G401 (cell line): ENCODE data around the gene VASP. TPM values are rescaled to one million over a fixed set of nuclear protein-coding genes. Genes with fewer than 3 reads are reported as not detected.

Experiments used
- DNase-seq: peaks from one replicate; pipeline ENCODE4 v3.0.0-alpha.2; 2015; ENCODE audit warnings: low spot score
- in situ Hi-C: cut with HindIII; loops from 2 replicates; pipeline ENCODE4 v1.10.0; 2016; ENCODE audit warnings: low sequenced_read_pairs, mixed read lengths
- total RNA-seq: library from RNA; depleted of rRNA; stranded (reverse); fragments of >200 nt; shearing (Covaris generic); gene quantifications from 2 replicates; pipeline ENCODE4 v1.2.3, GENCODE V29; 2014

VASP gene
- total RNA-seq, 1 experiment from 2014 or later: 106 TPM

DNA sequence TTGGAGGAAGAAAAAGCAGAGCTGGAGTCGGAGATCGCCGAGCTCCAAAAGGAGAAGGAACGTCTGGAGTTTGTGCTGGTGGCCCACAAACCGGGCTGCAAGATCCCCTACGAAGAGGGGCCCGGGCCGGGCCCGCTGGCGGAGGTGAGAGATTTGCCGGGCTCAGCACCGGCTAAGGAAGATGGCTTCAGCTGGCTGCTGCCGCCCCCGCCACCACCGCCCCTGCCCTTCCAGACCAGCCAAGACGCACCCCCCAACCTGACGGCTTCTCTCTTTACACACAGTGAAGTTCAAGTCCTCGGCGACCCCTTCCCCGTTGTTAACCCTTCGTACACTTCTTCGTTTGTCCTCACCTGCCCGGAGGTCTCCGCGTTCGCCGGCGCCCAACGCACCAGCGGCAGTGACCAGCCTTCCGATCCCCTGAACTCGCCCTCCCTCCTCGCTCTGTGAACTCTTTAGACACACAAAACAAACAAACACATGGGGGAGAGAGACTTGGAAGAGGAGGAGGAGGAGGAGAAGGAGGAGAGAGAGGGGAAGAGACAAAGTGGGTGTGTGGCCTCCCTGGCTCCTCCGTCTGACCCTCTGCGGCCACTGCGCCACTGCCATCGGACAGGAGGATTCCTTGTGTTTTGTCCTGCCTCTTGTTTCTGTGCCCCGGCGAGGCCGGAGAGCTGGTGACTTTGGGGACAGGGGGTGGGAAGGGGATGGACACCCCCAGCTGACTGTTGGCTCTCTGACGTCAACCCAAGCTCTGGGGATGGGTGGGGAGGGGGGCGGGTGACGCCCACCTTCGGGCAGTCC lies 34.5 kb upstream of the VASP start:
- in situ Hi-C loops: no loop called here
- no peak for DNase-seq

DNA sequence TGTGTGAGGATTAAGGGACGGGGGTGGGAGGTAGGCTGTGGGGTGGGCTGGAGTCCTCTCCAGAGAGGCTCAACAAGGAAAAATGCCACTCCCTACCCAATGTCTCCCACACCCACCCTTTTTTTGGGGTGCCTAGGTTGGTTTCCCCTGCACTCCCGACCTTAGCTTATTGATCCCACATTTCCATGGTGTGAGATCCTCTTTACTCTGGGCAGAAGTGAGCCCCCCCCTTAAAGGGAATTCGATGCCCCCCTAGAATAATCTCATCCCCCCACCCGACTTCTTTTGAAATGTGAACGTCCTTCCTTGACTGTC lies 34.0 kb upstream of the VASP start:
- in situ Hi-C loops: no loop called here
- DNase-seq: no peak

DNA sequence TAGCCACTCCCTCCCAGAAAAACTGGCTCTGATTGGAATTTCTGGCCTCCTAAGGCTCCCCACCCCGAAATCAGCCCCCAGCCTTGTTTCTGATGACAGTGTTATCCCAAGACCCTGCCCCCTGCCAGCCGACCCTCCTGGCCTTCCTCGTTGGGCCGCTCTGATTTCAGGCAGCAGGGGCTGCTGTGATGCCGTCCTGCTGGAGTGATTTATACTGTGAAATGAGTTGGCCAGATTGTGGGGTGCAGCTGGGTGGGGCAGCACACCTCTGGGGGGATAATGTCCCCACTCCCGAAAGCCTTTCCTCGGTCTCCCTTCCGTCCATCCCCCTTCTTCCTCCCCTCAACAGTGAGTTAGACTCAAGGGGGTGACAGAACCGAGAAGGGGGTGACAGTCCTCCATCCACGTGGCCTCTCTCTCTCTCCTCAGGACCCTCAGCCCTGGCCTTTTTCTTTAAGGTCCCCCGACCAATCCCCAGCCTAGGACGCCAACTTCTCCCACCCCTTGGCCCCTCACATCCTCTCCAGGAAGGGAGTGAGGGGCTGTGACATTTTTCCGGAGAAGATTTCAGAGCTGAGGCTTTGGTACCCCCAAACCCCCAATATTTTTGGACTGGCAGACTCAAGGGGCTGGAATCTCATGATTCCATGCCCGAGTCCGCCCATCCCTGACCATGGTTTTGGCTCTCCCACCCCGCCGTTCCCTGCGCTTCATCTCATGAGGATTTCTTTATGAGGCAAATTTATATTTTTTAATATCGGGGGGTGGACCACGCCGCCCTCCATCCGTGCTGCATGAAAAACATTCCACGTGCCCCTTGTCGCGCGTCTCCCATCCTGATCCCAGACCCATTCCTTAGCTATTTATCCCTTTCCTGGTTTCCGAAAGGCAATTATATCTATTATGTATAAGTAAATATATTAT lies 33.3 kb upstream of the VASP start:
- no peak for DNase-seq
- in situ Hi-C loops: no loop called here

DNA sequence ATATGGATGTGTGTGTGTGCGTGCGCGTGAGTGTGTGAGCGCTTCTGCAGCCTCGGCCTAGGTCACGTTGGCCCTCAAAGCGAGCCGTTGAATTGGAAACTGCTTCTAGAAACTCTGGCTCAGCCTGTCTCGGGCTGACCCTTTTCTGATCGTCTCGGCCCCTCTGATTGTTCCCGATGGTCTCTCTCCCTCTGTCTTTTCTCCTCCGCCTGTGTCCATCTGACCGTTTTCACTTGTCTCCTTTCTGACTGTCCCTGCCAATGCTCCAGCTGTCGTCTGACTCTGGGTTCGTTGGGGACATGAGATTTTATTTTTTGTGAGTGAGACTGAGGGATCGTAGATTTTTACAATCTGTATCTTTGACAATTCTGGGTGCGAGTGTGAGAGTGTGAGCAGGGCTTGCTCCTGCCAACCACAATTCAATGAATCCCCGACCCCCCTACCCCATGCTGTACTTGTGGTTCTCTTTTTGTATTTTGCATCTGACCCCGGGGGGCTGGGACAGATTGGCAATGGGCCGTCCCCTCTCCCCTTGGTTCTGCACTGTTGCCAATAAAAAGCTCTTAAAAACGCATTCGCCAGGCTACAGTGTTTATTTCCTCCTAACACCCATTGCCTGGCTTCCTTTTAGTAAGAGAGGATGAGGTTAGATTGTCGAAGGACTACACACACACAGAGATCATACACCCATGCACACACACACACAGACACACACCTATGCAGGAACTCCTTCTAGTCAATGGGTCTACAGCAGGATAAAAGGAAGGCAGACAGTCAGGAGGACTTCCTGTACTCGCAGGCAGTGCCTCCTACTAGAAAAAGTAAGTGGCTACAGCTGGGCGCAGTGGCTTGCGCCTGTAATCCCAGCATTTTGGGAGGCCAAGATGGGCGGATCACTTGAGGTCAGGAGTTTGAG lies 32.4 kb upstream of the VASP start:
- no peak for DNase-seq

DNA sequence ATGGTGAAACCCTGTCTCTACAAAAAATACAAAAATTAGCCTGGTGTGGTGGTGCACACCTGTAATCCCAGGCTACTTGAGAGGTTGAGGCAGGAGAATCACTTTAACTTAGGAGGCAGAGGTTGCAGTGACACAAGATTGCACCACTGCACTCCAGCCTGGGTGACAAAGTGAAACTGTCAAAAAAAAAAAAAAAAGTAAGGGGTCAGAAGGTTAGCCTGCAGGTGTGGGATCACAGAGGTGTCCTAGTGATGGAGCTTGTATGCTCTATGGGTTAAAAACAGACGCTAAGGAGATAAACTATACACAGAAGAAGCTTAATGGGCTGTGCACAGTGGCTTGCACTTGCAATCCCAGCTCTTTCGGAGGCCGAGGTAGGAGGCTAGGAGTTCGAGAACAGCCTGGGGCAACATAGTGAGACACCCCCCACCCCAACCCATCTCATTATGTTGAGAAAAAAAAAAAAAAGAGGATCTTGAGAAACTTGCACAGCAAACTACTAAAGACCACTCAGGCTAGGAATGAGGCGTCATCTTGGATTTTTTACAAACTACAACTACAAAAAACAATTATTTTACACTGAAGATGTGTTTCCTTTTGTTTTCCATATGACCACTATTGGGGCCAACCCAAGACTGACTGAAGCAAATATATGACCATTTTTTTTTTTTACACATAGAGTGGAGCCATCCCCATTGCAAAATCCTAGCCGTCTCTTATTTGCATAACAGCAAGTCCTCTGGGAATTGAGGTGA lies 31.6 kb upstream of the VASP start:
- no peak for DNase-seq
- in situ Hi-C loops: no loop called here

More for the DNA sequence above, 32.4 kb upstream of the VASP start:
- in situ Hi-C loops: no loop called here

DNA sequence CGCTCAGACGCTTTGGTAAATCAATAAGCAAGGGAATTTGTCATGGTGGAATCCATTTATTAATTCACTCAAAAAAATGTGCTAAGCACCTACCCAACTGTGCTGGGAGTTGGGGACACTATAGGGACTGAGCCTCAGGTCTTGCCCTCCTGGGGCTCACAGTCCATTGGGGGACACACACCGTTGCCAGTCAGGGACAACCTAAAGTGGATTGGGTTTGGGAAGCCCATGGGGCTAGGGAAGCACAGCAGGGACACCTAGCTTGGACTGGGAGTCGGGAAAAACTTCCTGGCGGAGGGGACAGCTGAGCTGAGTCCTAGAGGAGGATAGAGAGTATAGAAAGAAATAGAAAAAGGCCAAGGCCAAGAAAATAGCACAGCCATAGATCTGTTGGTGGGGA lies 31.0 kb upstream of the VASP start:
- no peak for DNase-seq
- in situ Hi-C loops: no loop called here

DNA sequence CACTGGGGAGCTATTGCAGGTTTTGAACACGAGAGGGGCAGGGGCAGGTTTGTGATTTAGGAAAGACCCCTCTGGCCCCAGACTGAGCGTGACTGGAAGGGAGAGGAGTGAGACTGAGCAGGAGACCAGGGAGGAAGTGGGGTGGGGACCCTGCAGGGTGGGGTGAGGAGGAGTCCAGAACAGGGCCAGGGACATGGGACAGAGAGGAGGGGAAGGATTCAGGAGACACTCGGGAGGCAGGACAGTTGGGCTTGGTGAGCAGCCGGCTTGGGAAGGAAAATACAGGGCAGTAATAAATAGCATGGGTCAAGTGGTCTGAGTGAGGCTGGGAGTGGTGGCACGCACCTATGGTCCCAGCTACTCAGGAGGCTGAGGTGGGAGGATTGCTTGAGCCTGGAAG lies 30.1 kb upstream of the VASP start:
- no peak for DNase-seq
- in situ Hi-C loops: no loop called here

DNA sequence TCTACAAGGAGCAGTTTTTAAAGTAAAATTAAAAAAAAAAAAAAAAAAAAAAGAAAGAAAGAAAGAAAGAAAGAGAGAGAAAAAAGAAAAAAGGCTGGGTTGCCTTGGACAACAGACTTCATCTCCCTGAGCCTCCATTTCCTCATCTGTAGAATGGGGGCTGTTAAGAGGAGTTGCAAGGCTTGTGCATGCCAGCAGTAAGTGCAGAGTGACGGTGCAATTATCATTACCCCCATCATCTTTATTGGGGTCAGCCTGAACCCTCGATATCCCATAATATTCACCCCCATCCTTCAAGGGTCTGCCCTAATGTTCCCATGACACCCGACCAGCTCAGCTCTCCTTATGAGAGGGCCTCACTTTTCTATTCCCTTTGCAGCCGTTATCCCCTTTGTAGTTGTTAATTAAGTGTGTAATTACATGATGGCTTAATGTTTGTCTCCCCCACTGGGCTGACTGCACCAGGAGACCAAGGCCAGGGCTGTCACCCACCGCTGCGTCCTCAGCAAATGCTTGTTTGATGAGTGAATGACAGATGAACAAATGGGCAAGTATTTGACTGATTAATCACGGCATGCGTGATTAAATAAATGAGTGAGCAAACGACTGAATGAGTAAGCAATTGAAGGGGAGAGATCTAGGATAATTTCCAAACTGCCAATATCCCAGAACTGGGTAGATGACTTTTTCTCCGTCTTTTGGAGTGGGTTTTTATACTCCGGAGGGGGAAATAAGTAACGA lies 29.4 kb upstream of the VASP start:
- DNase-seq: no peak
- in situ Hi-C loops: no loop called here

DNA sequence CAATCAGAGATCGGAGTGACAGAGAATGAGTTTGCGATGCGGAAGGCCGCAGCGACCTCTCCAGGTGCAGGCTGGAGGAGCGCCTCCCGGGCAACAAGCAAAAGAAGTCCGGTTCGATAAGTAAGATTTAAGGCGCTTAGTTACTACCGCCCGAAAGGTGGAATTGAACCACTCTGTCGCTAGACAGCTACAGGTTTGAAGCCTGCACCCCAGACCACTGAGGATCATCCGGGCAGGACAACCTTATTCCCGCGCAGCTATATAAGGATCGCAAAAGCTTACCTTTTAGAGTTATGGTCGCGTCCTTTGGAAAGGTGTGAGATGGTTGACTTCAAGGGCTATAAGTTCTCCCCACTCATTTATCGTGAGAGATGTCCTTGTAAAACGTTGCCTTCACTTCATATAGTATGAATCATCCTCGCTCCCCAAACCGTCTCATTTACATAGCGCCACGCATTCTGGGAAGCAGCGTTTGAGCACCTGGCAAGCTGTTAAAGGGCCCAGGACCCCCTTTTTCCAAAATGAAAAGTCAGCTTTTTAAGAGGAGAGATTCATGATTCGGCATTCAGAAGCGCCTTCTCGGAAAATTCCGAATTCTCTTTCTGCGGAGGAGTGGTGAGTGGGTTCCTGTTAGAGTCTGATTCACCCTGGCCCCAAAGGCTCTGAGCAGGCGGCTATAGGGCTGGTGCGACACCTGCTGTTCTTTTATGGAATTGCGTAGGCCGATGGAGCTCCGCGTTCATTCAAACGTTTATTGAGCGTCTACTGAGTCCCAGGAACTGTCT lies 28.6 kb upstream of the VASP start:
- in situ Hi-C loops: no loop called here

DNA sequence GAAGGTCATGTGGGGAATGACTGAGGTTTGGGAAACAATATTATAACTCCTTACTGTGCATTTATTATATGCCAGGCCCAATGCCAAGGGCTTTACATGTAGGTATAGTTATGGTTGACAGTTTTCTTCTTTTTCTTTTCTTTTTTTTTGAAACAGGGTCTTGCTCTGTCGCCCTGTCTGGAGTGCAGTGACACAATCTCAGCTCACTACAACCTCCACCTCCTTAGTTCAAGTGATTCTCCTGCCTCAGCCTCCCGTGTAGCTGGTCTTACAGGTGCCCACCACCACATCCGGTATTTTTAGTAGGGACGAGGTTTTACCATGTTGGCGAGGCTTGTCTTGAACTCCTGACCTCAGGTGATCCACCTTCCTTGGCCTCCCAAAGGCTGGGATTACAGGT lies 24.2 kb upstream of the VASP start:
- DNase-seq: no peak
- in situ Hi-C loops: no loop called here

More for the DNA sequence above, 28.6 kb upstream of the VASP start:
- DNase-seq: peak; percentile 96

DNA sequence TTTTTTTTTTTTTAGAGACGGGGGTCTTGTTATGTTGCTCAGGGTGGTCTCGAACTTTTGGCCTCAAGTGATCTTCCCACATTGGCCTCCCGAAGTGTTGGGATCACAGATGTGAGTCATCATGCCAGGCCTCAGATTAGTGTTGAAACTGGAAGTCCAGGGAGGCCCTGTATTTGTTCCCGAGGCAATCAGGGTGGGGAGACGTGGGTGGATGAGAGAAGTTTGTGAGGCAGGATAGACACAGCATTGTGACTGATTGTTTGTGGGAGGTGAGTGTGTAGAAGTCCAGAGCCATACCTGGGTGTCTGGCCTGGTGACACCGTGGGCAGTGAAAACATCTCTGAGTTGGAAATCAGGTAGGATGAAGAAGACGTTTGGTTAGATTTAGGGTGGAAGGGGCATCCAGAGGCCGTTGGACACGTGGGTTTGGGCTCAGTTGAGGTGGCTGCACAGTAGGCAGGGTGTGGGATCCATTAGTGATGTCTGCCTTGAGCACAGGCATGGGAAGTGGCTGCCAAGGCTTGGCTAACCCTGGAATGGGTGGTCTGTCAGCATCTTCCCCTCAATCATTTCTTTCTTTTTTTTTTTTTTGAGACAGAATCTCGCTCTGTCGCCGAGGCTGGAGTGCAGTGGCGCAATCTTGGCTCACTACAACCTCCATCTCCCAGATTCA lies 22.9 kb upstream of the VASP start:
- no peak for DNase-seq
- in situ Hi-C loops: no loop called here

DNA sequence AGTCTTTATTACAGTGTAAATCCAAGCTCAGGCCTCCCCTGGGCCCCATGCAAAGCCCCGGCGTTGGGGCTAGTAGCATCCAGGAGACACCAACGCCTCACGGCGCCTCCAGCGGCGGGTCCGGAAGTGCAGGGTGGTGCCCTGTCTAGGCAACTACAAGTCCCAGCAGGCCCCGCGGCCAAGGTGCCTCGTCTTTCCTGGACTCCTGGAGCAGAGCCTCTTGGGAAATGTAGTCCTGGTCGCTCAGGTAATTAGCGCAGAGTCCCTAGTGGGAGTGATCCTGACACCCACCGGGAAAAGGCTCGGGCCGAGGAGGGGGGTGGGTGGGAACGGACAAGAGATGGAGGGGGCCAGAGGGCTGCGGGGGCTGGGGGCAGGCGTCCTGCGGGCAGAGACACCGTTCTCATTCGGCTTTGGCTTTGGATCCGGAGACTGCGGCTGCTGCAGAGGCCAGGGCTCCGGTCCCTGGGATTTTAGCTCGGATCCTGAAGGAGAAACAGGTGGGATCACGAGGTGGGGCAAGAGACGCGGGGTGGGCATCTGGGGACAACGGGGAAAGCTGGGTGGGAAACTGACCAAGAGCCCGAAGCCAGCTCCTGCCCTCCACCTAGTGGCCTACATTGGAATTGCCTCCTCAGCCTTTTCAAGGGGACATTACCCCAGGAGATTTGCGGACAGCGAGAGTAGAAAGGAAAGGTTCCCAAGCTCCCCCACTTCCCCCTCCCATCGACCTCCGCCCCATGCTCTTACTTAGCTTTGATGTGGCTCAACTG lies 21.8 kb upstream of the VASP start:
- peak; percentile 97 for DNase-seq
- in situ Hi-C loops: no loop called here

DNA sequence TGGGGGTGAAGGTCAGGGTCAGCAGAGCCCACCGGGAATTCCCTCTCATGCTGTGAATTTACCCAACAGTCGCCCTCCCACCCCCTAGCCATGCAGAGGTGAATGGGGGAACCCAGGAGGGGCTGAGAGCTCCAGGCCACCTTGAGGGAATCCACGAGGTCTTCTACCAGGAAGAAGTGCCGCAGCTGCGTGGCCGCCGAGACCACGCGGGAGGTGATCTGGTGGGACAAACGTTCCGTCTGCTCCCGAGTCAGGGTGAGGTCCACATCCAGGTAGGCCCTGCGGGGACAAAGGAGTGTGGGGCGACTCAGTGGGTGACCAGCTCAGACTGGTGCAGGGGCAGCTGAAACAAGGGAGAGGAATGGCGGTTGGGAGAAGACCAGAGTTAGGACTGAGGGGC lies 18.6 kb upstream of the VASP start:
- in situ Hi-C loops: no loop called here
- DNase-seq: no peak

DNA sequence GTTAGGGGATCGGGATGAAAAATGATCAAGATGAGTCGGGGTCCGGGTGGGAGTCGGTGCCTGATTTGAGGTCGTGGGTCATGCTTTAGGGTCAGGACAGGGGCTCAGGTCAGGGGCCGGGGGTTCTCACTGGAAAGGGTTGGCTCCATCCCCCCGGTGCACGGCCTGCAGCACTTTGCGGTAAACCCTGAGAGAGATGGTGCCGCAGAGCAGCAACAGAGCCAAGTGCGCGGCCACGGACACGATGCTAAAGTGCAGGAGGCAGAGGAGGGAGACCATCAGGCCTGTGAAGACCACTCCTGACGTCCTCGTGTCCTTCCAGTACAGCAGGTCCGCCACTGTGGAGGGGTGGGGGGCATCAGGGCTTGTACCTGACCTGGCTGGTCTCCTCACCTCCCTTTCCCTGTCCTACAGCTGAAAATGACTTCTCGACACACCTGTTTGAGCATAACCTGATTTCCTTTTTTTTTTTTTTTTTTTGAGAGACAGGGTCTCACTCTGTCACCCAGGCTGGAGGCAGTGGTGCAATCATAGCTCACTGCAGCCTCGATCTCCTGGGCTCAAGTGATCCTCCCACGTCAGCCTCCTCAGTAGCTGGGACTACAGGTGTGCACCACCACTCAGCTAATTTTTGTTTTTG lies 17.9 kb upstream of the VASP start:
- in situ Hi-C loops: no loop called here
- DNase-seq: no peak

DNA sequence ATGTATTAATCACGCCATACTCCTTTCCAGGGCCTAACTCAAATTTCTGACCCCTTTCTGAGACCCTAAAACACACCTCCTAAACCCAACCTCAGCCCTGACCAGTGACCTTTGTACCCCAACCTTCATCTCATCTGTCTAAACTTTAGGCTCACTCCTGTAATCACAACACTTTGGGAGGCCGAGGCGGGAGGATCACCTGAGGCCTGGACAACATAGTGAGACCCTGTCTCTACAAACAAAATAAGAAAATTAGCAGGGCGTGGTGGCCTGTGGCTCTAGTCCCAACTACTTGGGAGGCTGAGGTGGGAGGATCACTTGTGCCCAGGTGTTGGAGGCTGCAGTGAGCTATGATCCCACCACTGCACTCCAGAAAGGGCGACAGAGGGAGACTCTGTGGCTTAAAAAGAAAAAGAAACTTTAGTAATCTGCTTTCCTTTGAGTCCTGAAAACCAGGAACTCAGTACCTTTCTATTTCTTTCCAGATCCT lies 15.1 kb upstream of the VASP start:
- DNase-seq: no peak
- in situ Hi-C loops: no loop called here
